ENCODE results near the gene PROSER3. TPM values are rescaled to one million over a fixed set of nuclear protein-coding genes. Genes with fewer than 3 reads are reported as not detected.

PROSER3 gene
- total RNA-seq, 1 donor from 2014 or later: 15.0 TPM

DNA sequence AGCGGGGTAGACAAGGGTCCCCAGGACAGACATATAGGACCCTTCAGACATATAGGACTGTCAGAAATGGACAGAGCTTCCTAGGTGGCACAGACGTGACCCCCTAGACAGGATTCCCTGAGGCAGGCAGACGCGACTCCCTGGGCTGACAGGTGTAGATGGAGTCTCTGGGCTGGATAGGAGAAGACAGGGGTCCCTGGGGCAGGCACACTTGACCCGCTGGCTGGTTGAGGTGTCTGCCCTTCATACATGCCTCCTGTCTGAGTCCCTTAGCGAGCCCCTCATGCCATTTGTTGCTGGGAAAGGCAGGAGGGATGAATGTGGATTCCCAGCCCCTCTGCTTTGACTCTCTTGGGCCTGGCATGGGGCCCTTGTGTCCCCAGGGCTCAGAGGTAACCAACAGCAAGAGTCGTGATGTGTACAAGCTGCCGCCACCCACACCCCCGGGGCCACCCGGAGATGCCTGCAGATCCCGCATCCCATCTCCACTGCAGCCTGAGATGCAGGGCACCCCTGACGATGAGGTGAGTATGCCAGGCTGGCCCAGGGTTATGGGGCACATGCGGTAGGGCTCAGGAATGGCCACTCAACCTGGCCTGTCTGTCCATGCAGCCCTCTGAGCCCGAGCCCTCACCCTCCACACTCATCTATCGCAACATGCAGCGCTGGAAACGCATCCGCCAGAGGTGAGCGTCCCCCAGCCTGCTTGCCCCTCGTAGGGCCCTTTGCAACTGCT is 4.2 kb upstream of the PROSER3 start:
- Mint-ChIP-seq H3K4me1 (ENCODE audit: unreplicated experiment) (peaks cover 21% of the 10 kb centered on the region), H3K4me3 (ENCODE audit: unreplicated experiment) (peak overlapping the region; percentile 15), H3K36me3 (ENCODE audit: low read depth, unreplicated experiment) (peaks cover 8% of the 10 kb centered on the region), H3K9me3 (ENCODE audit: unreplicated experiment) (no peaks in the 10 kb centered on the region), H3K27ac (ENCODE audit: unreplicated experiment) (no peak overlapping the region), H3K27me3 (ENCODE audit: unreplicated experiment) (peaks cover 23% of the 10 kb centered on the region)
- TF ChIP-seq CTCF (IDR thresholded peaks at IDR 0.05; ENCODE audit: unreplicated experiment): no peak
- no peak for DNase-seq (ENCODE audit: low spot score)

- TF ChIP-seq CTCF (IDR thresholded peaks at IDR 0.05; ENCODE audit: unreplicated experiment): no peak
- peaks cover 8% of the 10 kb centered on the region for H3K36me3 Mint-ChIP-seq (ENCODE audit: low read depth, unreplicated experiment)
- peak overlapping the region; percentile 83 for H3K4me3 Mint-ChIP-seq (ENCODE audit: unreplicated experiment)
- no peak for DNase-seq (ENCODE audit: low spot score)
- H3K9me3 Mint-ChIP-seq (ENCODE audit: unreplicated experiment): no peaks in the 10 kb centered on the region
- peaks cover 25% of the 10 kb centered on the region for H3K27me3 Mint-ChIP-seq (ENCODE audit: unreplicated experiment)
- H3K4me1 Mint-ChIP-seq (ENCODE audit: unreplicated experiment): peaks cover 20% of the 10 kb centered on the region
- H3K27ac Mint-ChIP-seq (ENCODE audit: unreplicated experiment): no peak overlapping the region
Measured at GRCh38 chr19:35754370-35755130, 3.4 kb upstream of the PROSER3 start.

DNA sequence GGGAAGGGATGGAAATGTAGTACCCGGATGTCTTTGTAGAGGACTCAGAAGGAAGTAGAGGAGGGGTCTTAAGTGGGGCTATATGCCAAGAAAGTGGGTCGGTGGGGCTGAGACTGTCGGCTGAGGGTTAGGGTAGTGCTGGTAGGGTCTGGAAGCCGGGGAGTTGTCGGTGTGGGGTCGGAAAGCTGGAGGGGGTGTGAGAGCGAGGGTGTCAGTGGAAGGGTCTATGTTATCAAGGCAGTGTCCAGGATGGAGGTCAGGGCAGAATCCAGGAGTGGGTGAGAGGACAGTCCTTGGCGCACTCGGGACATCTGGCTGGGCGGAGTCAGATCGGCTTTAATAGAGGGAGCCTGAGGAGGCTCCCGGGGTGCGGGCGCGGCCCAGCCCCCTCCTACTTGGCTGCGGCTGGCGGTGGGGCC is 2.8 kb upstream of the PROSER3 start:
- H3K9me3 Mint-ChIP-seq (ENCODE audit: unreplicated experiment): no peaks in the 10 kb centered on the region
- no peak for DNase-seq (ENCODE audit: low spot score)
- no peak overlapping the region for H3K27ac Mint-ChIP-seq (ENCODE audit: unreplicated experiment)
- peak overlapping the region; percentile 83 for H3K4me3 Mint-ChIP-seq (ENCODE audit: unreplicated experiment)
- TF ChIP-seq CTCF (IDR thresholded peaks at IDR 0.05; ENCODE audit: unreplicated experiment): no peak
- H3K27me3 Mint-ChIP-seq (ENCODE audit: unreplicated experiment): peaks cover 25% of the 10 kb centered on the region
- H3K36me3 Mint-ChIP-seq (ENCODE audit: low read depth, unreplicated experiment): peaks cover 8% of the 10 kb centered on the region
- H3K4me1 Mint-ChIP-seq (ENCODE audit: unreplicated experiment): peaks cover 18% of the 10 kb centered on the region

- no peaks in the 10 kb centered on the region for H3K9me3 Mint-ChIP-seq (ENCODE audit: unreplicated experiment)
- TF ChIP-seq CTCF (IDR thresholded peaks at IDR 0.05; ENCODE audit: unreplicated experiment): no peak
- no peak for DNase-seq (ENCODE audit: low spot score)
- H3K4me3 Mint-ChIP-seq (ENCODE audit: unreplicated experiment): peak overlapping the region; percentile 81
- no peak overlapping the region for H3K27ac Mint-ChIP-seq (ENCODE audit: unreplicated experiment)
- H3K4me1 Mint-ChIP-seq (ENCODE audit: unreplicated experiment): peaks cover 18% of the 10 kb centered on the region
- H3K27me3 Mint-ChIP-seq (ENCODE audit: unreplicated experiment): peaks cover 25% of the 10 kb centered on the region
- peaks cover 8% of the 10 kb centered on the region for H3K36me3 Mint-ChIP-seq (ENCODE audit: low read depth, unreplicated experiment)
Measured at GRCh38 chr19:35755550-35756376, 2.2 kb upstream of the PROSER3 start.

Measured in endothelial cell (in vitro differentiated cells).